ENCODE data around the gene UBFD1.

DNA sequence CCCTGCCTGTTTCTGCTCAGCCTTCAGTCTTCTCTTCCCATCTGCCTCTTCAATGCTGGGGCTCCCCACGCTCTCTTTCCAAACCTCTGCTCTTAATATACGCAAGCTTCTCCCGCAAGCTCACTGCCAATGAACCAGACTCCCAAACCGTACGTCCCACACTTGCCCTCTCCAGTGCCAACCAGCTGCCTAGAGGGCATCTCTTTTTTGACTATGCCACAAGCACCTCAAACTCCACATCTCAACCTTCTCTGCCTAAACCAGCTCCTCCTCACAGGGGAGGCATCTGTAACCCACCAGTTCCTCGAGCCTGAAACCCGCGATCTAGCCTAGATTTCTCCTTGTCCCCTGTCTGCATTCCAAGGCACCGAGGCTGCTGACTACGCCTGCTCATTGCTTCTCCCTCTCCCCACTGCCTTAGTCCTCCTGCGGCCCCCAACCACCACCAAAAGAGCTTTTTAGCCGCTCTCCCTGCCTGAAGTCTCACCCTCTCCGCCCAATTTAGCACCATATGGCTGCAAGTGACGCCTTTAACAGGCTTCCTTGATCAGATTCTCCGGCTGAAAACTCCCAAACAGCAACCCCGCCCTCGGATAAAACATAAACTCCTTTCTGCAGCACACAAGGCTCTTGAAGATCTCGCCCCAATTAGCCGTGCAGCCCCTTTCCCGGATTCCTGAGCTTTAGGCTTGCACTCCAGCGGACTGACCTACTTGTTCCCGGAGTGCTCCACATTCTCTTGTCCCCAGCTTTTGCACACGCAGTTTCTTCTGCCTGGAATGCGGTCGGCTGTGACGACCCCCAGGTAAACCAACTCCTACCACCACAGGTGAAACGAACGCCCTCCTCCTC, 48.7 kb upstream of the UBFD1 start:
- TF ChIP-seq, protein P1, sequence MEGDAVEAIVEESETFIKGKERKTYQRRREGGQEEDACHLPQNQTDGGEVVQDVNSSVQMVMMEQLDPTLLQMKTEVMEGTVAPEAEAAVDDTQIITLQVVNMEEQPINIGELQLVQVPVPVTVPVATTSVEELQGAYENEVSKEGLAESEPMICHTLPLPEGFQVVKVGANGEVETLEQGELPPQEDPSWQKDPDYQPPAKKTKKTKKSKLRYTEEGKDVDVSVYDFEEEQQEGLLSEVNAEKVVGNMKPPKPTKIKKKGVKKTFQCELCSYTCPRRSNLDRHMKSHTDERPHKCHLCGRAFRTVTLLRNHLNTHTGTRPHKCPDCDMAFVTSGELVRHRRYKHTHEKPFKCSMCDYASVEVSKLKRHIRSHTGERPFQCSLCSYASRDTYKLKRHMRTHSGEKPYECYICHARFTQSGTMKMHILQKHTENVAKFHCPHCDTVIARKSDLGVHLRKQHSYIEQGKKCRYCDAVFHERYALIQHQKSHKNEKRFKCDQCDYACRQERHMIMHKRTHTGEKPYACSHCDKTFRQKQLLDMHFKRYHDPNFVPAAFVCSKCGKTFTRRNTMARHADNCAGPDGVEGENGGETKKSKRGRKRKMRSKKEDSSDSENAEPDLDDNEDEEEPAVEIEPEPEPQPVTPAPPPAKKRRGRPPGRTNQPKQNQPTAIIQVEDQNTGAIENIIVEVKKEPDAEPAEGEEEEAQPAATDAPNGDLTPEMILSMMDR (IDR thresholded peaks at IDR 0.05), result no peak
- TF ChIP-seq POLR2A (IDR thresholded peaks at IDR 0.05), result no peak
